ENCODE measurements around the gene NMD3.
"Not testable (repeated sequence)": the region's sequence is repeated elsewhere in the genome, so short reads cannot be mapped to it uniquely, and the experiment has no call there.

NMD3 gene

DNA sequence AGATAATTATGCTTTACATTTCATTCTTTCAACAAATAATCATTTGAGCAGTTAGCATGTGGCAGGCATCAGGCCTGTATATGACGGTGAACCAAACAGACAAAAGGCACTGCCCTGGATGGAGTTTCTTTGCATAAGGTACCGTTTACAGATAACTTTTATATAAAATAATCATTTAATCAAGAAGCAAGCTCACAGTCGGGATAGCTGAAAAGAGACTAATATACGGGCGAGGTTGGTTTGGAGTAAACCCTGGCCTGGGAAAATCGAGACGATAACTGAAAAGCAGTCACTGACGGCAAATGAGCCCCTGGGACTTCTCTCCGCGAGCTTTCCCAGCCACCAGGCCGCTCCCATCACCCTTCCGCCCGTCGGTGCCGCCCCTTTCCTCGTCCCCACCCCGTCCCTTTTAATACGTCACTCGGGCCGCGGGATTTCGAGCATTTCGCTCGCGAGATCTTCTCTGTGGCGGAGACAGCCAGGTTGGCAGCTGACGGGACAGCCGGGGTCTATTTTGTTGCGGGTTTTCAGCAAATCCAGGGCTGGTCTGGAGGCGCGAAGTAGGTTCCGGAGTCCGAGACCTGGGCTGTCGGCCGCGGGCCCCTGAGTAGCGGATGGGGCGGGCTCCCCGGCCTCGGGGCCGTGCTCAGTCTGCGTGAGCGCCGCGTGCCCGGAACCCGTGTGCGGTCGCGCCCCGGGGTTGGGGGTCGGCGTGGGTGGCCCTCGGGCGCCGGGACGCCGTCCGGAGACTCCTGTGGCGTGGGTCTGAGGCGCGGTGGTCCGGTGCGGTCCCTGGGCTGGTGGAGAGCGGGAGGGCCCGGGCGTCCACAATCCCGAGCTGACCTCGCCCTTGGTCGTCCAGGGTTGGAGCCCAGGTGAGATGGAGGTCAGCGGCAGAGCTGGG, at the start of gene NMD3:
Gene NMD3, plus strand, starts transcription at position 462 of the 904 bp plus-strand sequence. CDS start 703 bp downstream, outside the sequence.
- DNase-seq (ENCODE audit: low spot score in 2 of 2) (peak; percentile 89 to 95), ATAC-seq (peak; percentile 98)
- Mint-ChIP-seq H3K27ac (peak within 1 kb of the TSS; percentile 92), H3K4me1 (peaks cover 13% of the 10 kb centered on the region), H3K36me3 (peaks cover 7% of the 10 kb centered on the region), H3K4me3 (peak within 1 kb of the TSS; percentile 78), H3K9me3 (no peaks in the 10 kb centered on the region)

DNA sequence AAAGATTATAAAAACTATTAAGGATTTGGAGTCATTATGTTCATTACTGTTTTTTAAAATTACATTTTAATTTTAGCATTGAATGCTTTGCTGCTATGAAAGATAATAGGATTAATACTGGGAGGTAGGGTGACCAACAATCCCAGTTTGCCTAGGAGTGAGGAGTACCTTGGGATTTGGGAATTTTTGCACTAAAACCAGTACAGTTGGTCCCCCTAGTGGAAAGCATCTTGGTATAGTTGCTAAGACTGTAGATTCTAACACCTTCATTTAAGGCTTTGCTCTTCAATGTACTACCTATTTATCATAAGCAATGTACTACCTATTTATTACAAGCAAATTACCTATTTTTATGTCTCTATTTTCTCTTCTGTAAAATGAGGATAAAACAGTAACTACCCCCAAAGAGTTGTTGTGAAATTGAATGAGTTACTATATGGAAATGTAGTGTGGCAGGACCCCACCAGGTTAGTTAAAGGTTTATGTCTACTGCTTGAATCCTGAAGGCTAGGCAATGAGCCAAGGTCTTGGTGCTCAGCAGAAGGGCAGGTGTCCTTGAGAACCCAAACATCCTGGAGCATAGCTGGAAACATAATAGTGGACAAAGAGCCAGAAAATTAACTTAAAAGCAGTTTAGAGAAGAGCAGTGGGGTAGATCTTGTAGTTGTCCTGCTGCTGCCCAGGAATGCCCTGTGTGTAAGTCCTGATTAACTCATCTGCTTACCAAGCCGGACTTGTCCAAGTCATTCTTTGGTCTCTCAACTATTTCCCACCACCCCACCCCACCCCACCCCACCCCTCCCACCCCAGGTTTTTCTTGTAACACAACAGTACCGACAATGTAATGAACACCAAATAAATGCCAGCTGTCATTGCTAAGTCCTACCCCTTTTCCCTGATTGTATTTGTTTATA, 49.2 kb upstream of the NMD3 start:
- Mint-ChIP-seq H3K9me3 (no peaks in the 10 kb centered on the region), H3K4me3 (no peak overlapping the region), H3K4me1 (no peaks in the 10 kb centered on the region), H3K27ac (no peak overlapping the region), H3K36me3 (no peaks in the 10 kb centered on the region)
- DNase-seq (ENCODE audit: low spot score in 2 of 2) (no peak), ATAC-seq (no peak)

GRCh38 chr3:161175506-161175905, 45.6 kb upstream of the NMD3 start:
- no peak overlapping the region for H3K4me3 Mint-ChIP-seq
- no peak overlapping the region for H3K27ac Mint-ChIP-seq
- ATAC-seq (no peak), DNase-seq (ENCODE audit: low spot score in 2 of 2) (no peak)
- no peaks in the 10 kb centered on the region for H3K4me1 Mint-ChIP-seq
- H3K36me3 Mint-ChIP-seq = no peaks in the 10 kb centered on the region
- H3K9me3 Mint-ChIP-seq = no peaks in the 10 kb centered on the region

DNA sequence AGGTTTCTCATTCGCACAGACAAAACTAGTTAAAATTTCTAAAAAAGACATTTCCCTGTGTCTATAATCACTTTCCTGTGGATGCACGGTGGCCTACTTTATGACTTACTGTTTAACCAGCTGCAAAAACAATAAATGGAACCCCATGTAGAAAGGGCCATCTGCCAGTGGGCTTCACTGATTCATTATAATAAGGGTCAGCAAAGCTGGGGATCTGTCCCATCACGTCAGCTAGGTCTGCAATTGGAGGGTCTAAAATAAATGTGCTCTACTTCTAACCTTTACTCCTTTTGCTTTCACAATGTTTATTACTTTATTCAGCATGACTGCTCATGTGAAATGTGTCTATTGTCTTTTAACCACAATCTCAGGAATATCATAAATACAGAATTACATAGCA, 43.1 kb upstream of the NMD3 start:
- no peaks in the 10 kb centered on the region for H3K4me1 Mint-ChIP-seq
- H3K4me3 Mint-ChIP-seq = no peak overlapping the region
- no peak overlapping the region for H3K27ac Mint-ChIP-seq
- no peaks in the 10 kb centered on the region for H3K9me3 Mint-ChIP-seq
- no peaks in the 10 kb centered on the region for H3K36me3 Mint-ChIP-seq
- DNase-seq (ENCODE audit: low spot score in 2 of 2) (no peak), ATAC-seq (no peak)

- not testable (repeated sequence) for H3K4me1 Mint-ChIP-seq; H3K4me3 Mint-ChIP-seq; H3K27ac Mint-ChIP-seq; H3K9me3 Mint-ChIP-seq; DNase-seq (ENCODE audit: low spot score in 2 of 2); ATAC-seq; H3K36me3 Mint-ChIP-seq
These were observed 39.7 kb upstream of the NMD3 start for GRCh38 chr3:161181371-161181770.

- DNase-seq (ENCODE audit: low spot score in 2 of 2) = no peak
- Mint-ChIP-seq H3K9me3 (no peaks in the 10 kb centered on the region), H3K36me3 (no peaks in the 10 kb centered on the region), H3K4me3 (no peak overlapping the region), H3K4me1 (no peaks in the 10 kb centered on the region), H3K27ac (no peak overlapping the region)
- ATAC-seq = no peak
These were observed 34.1 kb upstream of the NMD3 start for GRCh38 chr3:161187046-161187445.

- Mint-ChIP-seq H3K4me3 (no peak overlapping the region), H3K36me3 (no peaks in the 10 kb centered on the region), H3K27ac (no peak overlapping the region), H3K4me1 (no peaks in the 10 kb centered on the region), H3K9me3 (no peaks in the 10 kb centered on the region)
- DNase-seq (ENCODE audit: low spot score in 2 of 2) = no peak
- no peak for ATAC-seq
These were observed 23.0 kb upstream of the NMD3 start for GRCh38 chr3:161197855-161198850.

GRCh38 chr3:161199926-161200325, 21.2 kb upstream of the NMD3 start:
- H3K36me3 Mint-ChIP-seq = no peaks in the 10 kb centered on the region
- DNase-seq (ENCODE audit: low spot score in 2 of 2) (no peak), ATAC-seq (no peak)
- H3K4me1 Mint-ChIP-seq = no peaks in the 10 kb centered on the region
- no peaks in the 10 kb centered on the region for H3K9me3 Mint-ChIP-seq
- no peak overlapping the region for H3K27ac Mint-ChIP-seq
- no peak overlapping the region for H3K4me3 Mint-ChIP-seq

DNA sequence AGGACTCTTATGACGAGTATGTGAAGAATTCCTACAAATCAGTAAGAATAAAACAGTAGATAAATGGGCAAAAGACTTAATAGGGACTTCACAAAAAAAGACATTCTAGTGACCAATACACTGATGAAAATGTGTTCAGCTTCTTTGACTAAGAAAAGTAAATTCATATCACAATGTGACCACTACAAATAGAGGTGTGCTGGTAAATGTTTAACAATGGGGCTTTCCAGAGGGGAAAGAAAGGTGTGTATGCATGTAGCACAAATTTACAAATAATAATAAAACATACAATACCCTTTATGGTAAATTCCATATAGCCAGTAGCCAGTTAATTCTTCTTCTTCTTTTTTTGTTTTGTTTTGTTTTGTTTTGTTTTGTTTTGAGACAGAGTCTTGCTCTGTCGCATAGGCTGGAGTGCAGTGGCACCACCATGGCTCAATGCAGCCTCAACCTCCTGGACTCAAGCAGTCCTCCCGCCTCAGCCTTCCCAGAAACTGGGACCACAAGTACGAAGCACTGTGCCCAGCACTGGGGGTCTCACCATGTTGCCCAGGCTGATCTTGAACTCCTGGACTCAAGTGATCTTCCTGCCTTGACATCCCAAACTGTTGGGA, 17.5 kb upstream of the NMD3 start:
- Mint-ChIP-seq H3K4me3 (no peak overlapping the region), H3K4me1 (no peaks in the 10 kb centered on the region), H3K9me3 (no peaks in the 10 kb centered on the region), H3K27ac (no peak overlapping the region), H3K36me3 (no peaks in the 10 kb centered on the region)
- ATAC-seq (no peak), DNase-seq (ENCODE audit: low spot score in 2 of 2) (no peak)

GRCh38 chr3:161208931-161209330, 12.2 kb upstream of the NMD3 start:
- H3K9me3 Mint-ChIP-seq = no peaks in the 10 kb centered on the region
- H3K4me1 Mint-ChIP-seq = no peaks in the 10 kb centered on the region
- no peak overlapping the region for H3K27ac Mint-ChIP-seq
- ATAC-seq (no peak), DNase-seq (ENCODE audit: low spot score in 2 of 2) (no peak)
- H3K36me3 Mint-ChIP-seq = no peaks in the 10 kb centered on the region
- H3K4me3 Mint-ChIP-seq = no peak overlapping the region

DNA sequence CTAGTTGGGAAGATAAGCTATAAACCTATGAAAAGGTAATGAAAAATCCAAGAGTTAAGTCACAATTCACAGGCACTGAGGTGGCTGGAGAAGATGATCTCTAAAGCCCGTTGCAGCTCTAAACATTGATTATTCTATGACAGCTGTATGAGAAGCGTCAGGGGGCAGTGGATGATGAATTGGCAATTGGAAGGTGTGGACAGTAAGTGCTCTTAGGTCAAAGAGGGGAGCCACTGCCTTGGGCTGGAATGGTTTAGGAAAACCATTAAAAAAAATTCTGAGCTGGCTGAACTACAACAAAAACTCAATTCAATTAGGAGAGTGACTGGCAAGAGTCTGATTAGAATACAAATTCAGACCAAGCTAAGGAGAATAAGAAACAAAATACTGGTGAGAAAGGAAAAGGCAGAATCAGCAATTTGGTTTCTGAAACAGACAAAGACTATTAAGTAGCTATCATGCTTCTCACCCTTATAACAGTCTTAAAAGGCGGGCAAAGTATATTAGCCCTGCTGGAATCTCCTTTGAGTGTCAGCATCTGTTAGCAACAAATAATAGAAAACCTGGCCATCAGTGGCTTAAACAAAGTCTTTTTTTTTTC, 8.8 kb upstream of the NMD3 start:
- no peak overlapping the region for H3K27ac Mint-ChIP-seq
- H3K4me3 Mint-ChIP-seq = no peak overlapping the region
- DNase-seq (ENCODE audit: low spot score in 2 of 2) (no peak), ATAC-seq (no peak)
- H3K4me1 Mint-ChIP-seq = no peaks in the 10 kb centered on the region
- H3K36me3 Mint-ChIP-seq = no peaks in the 10 kb centered on the region
- no peaks in the 10 kb centered on the region for H3K9me3 Mint-ChIP-seq

- Mint-ChIP-seq H3K27ac (no peak overlapping the region), H3K4me1 (no peaks in the 10 kb centered on the region), H3K36me3 (no peaks in the 10 kb centered on the region), H3K4me3 (no peak overlapping the region), H3K9me3 (no peaks in the 10 kb centered on the region)
- no peak for ATAC-seq
- no peak for DNase-seq (ENCODE audit: low spot score in 2 of 2)
These were observed 8.2 kb upstream of the NMD3 start for GRCh38 chr3:161212906-161213305.

DNA sequence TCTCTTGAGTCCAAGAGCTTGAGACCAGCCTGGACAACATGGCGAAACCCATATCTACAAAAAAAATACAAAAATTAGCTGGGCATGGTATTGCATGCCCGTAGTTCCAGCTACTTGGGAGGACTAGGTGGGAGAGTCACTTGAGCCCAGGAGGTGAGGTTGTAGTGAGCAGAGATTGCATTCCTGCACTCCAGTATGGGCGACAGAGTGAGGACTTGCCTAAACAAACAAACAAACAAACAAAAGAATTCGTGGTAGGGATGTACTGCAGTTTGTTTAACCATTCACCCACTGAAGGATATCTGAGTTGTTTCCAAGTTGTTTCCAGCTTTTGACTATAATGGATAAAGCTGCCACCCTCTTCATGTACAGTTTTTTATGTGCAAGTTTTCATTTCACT, 7.5 kb upstream of the NMD3 start:
- ATAC-seq (no peak), DNase-seq (ENCODE audit: low spot score in 2 of 2) (no peak)
- Mint-ChIP-seq H3K4me3 (no peak overlapping the region), H3K27ac (no peak overlapping the region), H3K4me1 (no peaks in the 10 kb centered on the region), H3K36me3 (no peaks in the 10 kb centered on the region), H3K9me3 (no peaks in the 10 kb centered on the region)

DNA sequence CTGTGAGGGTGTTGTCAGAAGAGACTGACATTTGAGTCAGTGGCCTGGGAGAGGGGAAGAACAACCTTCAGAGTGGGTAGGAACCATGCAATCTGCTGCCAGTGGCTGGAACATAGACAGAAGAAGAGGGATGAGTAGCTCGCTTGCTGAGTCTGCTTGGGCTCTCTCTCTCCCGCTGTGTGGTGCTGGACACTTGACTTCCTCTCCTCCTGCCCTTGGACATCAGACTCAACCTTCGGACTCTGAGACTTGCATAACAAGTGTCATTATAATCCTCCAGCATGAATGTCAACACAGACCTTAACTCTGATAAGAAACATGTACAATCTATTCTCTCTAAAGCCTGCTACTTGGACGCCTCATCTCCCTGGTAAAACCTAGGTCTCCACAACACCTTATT, 5.9 kb upstream of the NMD3 start:
- H3K9me3 Mint-ChIP-seq = no peaks in the 10 kb centered on the region
- ATAC-seq = no peak
- H3K4me3 Mint-ChIP-seq = no peak overlapping the region
- H3K36me3 Mint-ChIP-seq = no peaks in the 10 kb centered on the region
- DNase-seq (ENCODE audit: low spot score in 2 of 2) = no peak
- H3K27ac Mint-ChIP-seq = no peak overlapping the region
- H3K4me1 Mint-ChIP-seq = peaks cover 3% of the 10 kb centered on the region

All from stimulated activated effector memory CD8-positive, alpha-beta T cell treated with anti-CD3 and anti-CD28 coated beads, Interleukin-12 subunit alpha, Interleukin-12 subunit beta, amount 100 ng/mL, for 72 hours (primary cell).